22Rv1 (cell line): Measurements from ENCODE around the gene SYNDIG1.

ENCODE experiments used
- CTCF ChIP-seq: fragments of 450-650 bp; IDR thresholded peaks from 2 replicates; pipeline ENCODE4 v1.5.1; 2017; ENCODE audit warnings: mild to moderate bottlenecking
- ZFX ChIP-seq: fragments of 450-650 bp; IDR thresholded peaks from 2 replicates; pipeline ENCODE4 v1.6.1; 2017; ENCODE audit warnings: antibody characterized with exemption, borderline replicate concordance

- TF ChIP-seq CTCF (no peak), ZFX (no peak)
These were observed 200.3 kb downstream of the SYNDIG1 start for GRCh38 chr20:24669701-24670100.
